ENCODE measurements around the gene COL20A1. TPM values are rescaled to one million over a fixed set of nuclear protein-coding genes. Genes with fewer than 3 reads are reported as not detected.
A peak's percentile ranks its signal among the peaks of the same experiment; 100 is the strongest.
"Not testable (repeated sequence)": the region's sequence is repeated elsewhere in the genome, so short reads cannot be mapped to it uniquely, and the experiment has no call there.

The COL20A1 gene
- total RNA-seq, result under 1 TPM in 1 of 2 donors, not detected in 1; 0.09 TPM
- under 1 TPM in 1 of 2 donors, not detected in 1; 0.15 TPM for polyA plus RNA-seq
- long read RNA-seq, donor 1, result 0 reads
- long read RNA-seq, donor 2, result 0 reads

DNA sequence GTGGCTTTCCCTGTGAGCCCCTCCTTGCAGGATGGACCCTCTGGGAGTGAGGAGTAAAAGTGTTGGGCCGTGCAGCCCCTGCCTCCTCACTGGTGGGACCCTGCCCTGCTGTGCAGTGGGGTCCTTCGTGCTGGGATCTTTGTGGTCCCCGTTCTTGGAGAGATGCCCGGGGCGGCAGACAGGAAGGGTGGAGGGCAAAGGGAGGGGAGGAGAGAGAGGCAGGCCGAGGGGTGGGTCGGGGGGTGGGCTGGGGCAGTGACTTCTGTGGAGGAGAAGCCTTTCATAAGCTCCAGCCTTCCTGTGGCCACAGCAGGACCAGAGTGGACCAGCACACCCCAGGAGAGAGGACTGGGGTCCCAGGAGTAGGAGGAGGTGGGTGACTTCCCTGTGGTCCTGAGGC is at the start of gene COL20A1:
COL20A1 (plus strand) TSS at position 283 of the 400 bp plus-strand sequence. CDS start 1,922 bp downstream, outside the sequence.
- Histone ChIP-seq H3K9me3 (ENCODE audit: control insufficient read depth, low read length) (no peaks in the 10 kb centered on the region), H3K36me3 (ENCODE audit: control insufficient read depth in 1 of 2, insufficient read depth in 2 of 2, low read length in 1 of 2) (peaks cover 0 to 3% of the 10 kb centered on the region in 2 donors), H3K4me1 (ENCODE audit: control insufficient read depth in 1 of 2, insufficient read depth in 2 of 2, low read length in 2 of 2) (no peaks in the 10 kb centered on the region), H3K27me3 (ENCODE audit: control insufficient read depth in 1 of 2, insufficient read depth in 2 of 2, low read length in 1 of 2) (no peaks in the 10 kb centered on the region), H3K27ac (ENCODE audit: low read depth in 1 of 2, low read length in 2 of 2) (no peak within 1 kb of the TSS), H3K4me3 (ENCODE audit: low read length in 2 of 2) (no peak within 1 kb of the TSS)
- 17 to 18% methylated on average over 7 of the region's 7 CpGs for WGBS, 2 donors
- DNase-seq (no peak), ATAC-seq (ENCODE audit: low FRiP score) (no peak)
- intact Hi-C loops (cut with DNase I), result no loop called here

DNA sequence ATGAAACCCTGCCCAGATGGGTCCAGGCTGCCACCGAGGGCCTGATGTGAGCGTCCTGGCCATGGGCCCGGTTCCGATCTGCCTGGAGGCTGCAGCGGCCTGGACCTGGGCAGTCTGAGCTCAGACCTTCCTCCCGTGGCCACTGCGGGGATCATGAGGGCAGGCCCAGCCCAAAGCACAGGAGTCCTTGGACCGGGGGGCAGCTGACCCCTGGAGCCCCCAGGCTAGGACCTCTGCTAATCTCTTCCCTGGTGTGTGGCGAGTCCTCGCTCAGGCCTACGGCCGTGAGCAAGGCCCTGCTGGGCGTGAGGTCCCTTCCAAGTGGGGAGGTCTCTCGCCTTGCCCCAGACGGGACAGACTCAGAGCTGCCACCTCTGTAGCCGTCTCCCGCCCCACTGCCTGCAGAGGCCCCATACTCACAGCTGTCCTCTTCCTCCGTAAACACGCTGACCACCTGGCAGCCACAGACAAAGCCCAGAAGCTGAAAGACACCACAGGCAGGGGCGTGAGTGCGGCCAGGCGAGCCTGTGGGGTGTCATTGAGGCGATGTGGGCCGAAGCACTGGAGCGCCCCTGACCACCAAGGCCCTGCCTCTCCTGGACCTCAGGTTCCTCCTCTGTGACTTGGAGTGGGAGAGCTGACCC is 49.3 kb upstream of the COL20A1 start:
- no peaks in the 10 kb centered on the region for H3K9me3 ChIP-seq (ENCODE audit: control insufficient read depth, low read length)
- no peaks in the 10 kb centered on the region for H3K27me3 ChIP-seq (ENCODE audit: control insufficient read depth in 1 of 2, insufficient read depth in 2 of 2, low read length in 1 of 2)
- H3K27ac ChIP-seq (ENCODE audit: low read depth in 1 of 2, low read length in 2 of 2), result no peak overlapping the region
- no peaks in the 10 kb centered on the region for H3K36me3 ChIP-seq (ENCODE audit: control insufficient read depth in 1 of 2, insufficient read depth in 2 of 2, low read length in 1 of 2)
- no peak for DNase-seq
- no peak overlapping the region for H3K4me3 ChIP-seq (ENCODE audit: low read length in 2 of 2)
- no peaks in the 10 kb centered on the region for H3K4me1 ChIP-seq (ENCODE audit: control insufficient read depth in 1 of 2, insufficient read depth in 2 of 2, low read length in 2 of 2)
- intact Hi-C loops (cut with DNase I), result no loop called here
- ATAC-seq (ENCODE audit: low FRiP score), result no peak
- 93 to 94% methylated on average over 25 of the region's 25 CpGs for WGBS, 2 donors

DNA sequence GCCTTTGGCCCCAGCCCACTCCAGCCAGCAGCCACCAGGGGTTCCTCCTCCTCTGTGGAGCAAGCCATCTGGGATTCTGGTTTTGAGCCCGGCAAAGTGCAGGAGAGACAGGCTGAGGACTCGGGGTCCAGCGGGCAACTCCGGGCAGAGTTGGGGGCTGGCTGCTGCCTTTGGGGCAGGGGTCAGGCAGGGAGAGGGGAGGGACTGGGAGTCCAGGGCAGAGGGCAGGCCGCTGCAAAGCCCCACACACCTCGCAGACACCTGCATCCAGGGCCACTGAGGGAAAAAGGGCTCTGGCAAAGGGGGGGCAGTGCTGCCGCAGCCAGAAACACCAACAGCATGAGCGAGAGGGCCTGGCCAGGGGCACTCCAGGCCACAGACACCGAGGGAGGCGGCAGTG is 48.5 kb upstream of the COL20A1 start:
- intact Hi-C loops (cut with DNase I), result no loop called here
- H3K27ac ChIP-seq (ENCODE audit: low read depth in 1 of 2, low read length in 2 of 2), result no peak overlapping the region
- no peaks in the 10 kb centered on the region for H3K9me3 ChIP-seq (ENCODE audit: control insufficient read depth, low read length)
- H3K27me3 ChIP-seq (ENCODE audit: control insufficient read depth in 1 of 2, insufficient read depth in 2 of 2, low read length in 1 of 2), result no peaks in the 10 kb centered on the region
- no peak overlapping the region for H3K4me3 ChIP-seq (ENCODE audit: low read length in 2 of 2)
- DNase-seq (peak in 1 of 2 donors; percentile 71), ATAC-seq (ENCODE audit: low FRiP score) (no peak)
- 90% methylated on average over 10 of the region's 10 CpGs for WGBS, 2 donors
- no peaks in the 10 kb centered on the region for H3K36me3 ChIP-seq (ENCODE audit: control insufficient read depth in 1 of 2, insufficient read depth in 2 of 2, low read length in 1 of 2)
- H3K4me1 ChIP-seq (ENCODE audit: control insufficient read depth in 1 of 2, insufficient read depth in 2 of 2, low read length in 2 of 2), result no peaks in the 10 kb centered on the region

DNA sequence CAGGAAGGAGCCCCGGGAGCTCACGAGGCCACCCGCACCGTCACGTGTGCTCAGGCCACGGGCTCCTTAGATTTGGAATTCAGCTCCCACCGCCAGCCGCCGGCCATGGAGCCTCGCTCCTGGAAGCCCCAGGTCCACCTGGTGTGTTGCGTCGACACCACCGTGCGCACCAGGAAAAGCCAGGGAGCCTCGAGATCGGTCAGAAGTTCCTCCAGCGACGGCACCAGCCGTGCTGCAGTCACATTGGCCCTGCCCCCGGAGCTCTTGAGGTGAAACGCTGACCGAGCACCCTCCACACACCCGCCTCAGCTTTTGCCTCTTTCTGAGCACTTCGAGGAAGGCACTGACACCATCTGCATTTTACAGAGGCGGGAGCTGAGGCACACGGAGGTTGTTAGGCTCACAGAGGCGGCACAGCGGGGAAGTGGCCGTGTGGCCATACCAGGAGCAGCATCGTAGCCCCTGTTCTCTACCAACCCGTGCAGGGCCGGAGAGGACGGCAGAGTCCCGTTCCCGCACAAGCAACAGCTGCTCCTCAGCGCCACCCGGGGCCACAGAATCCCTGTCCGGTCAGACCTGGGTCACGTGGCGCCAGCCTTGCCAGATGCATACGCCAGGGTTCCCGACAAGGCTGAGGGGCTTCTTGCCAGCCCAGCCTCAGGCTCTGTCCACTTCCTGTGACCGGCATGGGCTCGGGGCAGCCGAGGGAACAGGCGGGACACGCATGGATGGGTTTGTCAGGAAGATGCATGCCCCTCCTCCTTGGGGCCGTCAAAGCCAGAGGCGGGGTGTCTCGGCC is 46.3 kb upstream of the COL20A1 start:
- ATAC-seq (ENCODE audit: low FRiP score), result no peak
- no peak for DNase-seq
- Histone ChIP-seq H3K9me3 (ENCODE audit: control insufficient read depth, low read length) (no peaks in the 10 kb centered on the region), H3K27me3 (ENCODE audit: control insufficient read depth in 1 of 2, insufficient read depth in 2 of 2, low read length in 1 of 2) (no peaks in the 10 kb centered on the region), H3K27ac (ENCODE audit: low read depth in 1 of 2, low read length in 2 of 2) (no peak overlapping the region), H3K4me1 (ENCODE audit: control insufficient read depth in 1 of 2, insufficient read depth in 2 of 2, low read length in 2 of 2) (no peaks in the 10 kb centered on the region), H3K36me3 (ENCODE audit: control insufficient read depth in 1 of 2, insufficient read depth in 2 of 2, low read length in 1 of 2) (no peaks in the 10 kb centered on the region), H3K4me3 (ENCODE audit: low read length in 2 of 2) (no peak overlapping the region)
- intact Hi-C loops (cut with DNase I), result no loop called here
- 41 to 47% methylated on average over 46 to 50 of the region's 50 CpGs for WGBS, 2 donors

DNA sequence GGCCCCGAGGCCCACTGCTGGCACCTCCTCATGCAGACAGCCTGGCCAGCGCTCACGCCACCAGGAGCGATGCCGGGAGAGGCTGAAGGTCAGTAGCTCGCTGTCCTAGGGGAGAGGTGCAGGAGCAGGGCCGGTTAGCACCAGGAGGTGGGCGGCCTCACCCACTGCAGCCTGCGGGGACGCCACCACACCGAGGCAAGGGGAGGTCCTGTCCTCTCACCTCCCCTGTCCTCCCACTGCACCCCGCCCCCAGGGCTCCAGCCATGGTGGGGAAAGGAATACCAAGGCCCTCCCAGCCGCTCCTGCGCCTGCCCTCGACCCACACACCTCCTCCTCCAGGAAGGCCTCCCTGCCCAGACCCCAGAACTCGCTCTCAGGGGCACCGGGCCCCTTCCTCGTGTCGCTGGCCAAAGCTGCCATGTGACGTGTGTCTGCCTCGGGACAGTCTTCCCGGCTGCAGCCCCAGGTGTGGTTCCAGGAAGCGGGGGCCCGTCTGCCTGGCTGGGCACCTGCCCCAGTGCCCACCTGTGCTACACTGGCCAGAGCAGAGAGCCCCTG is 45.2 kb upstream of the COL20A1 start:
- Histone ChIP-seq H3K4me3 (ENCODE audit: low read length in 2 of 2) (no peak overlapping the region), H3K4me1 (ENCODE audit: control insufficient read depth in 1 of 2, insufficient read depth in 2 of 2, low read length in 2 of 2) (no peaks in the 10 kb centered on the region), H3K27ac (ENCODE audit: low read depth in 1 of 2, low read length in 2 of 2) (no peak overlapping the region), H3K27me3 (ENCODE audit: control insufficient read depth in 1 of 2, insufficient read depth in 2 of 2, low read length in 1 of 2) (no peaks in the 10 kb centered on the region), H3K36me3 (ENCODE audit: control insufficient read depth in 1 of 2, insufficient read depth in 2 of 2, low read length in 1 of 2) (no peaks in the 10 kb centered on the region), H3K9me3 (ENCODE audit: control insufficient read depth, low read length) (no peaks in the 10 kb centered on the region)
- no peak for ATAC-seq (ENCODE audit: low FRiP score)
- DNase-seq, result no peak
- 77 to 81% methylated on average over 24 of the region's 24 CpGs for WGBS, 2 donors
- intact Hi-C loops (cut with DNase I), result no loop called here

DNA sequence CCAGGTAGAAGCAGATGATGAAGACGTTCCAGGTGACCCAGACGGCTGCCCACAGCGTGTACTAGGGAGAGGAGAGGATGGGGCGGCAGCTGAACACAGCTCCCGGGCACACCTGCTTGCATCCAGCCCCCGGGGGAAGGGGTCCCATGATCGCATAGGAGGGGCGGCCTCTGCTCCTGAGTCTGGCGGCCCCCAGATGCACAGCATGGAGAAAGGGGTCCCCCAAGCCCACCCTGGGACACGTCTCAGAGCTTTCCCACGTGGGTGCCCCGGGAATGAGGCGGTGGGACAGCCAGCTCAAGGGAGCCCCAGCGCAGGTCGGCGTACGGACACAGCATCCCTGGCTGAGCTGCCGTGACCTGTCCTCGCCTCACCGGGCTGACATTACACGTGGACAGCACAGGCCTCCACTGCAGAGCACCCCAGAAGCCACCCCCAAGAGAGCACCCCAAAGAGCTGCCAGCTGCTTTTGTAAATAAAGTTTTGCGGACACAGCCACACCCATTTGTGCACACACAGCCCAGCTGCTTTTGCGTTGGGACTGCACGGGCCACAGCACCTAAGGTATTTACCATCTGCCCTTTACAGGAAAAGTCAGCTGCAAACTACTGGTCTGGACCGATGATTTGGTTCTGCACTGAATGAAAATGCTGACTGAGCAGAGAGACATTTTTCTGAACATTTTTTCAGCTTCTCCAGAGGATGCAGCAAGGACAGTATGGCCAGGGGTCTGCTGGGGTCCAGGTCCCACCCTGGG is 44.0 kb upstream of the COL20A1 start:
- no peak for ATAC-seq (ENCODE audit: low FRiP score)
- no peak for DNase-seq
- WGBS, 2 donors, result 65 to 77% methylated on average over 24 to 25 of the region's 25 CpGs
- Histone ChIP-seq H3K4me3 (ENCODE audit: low read length in 2 of 2) (no peak overlapping the region), H3K9me3 (ENCODE audit: control insufficient read depth, low read length) (no peaks in the 10 kb centered on the region), H3K36me3 (ENCODE audit: control insufficient read depth in 1 of 2, insufficient read depth in 2 of 2, low read length in 1 of 2) (no peaks in the 10 kb centered on the region), H3K4me1 (ENCODE audit: control insufficient read depth in 1 of 2, insufficient read depth in 2 of 2, low read length in 2 of 2) (no peaks in the 10 kb centered on the region), H3K27ac (ENCODE audit: low read depth in 1 of 2, low read length in 2 of 2) (no peak overlapping the region), H3K27me3 (ENCODE audit: control insufficient read depth in 1 of 2, insufficient read depth in 2 of 2, low read length in 1 of 2) (no peaks in the 10 kb centered on the region)
- intact Hi-C loops (cut with DNase I), result no loop called here

DNA sequence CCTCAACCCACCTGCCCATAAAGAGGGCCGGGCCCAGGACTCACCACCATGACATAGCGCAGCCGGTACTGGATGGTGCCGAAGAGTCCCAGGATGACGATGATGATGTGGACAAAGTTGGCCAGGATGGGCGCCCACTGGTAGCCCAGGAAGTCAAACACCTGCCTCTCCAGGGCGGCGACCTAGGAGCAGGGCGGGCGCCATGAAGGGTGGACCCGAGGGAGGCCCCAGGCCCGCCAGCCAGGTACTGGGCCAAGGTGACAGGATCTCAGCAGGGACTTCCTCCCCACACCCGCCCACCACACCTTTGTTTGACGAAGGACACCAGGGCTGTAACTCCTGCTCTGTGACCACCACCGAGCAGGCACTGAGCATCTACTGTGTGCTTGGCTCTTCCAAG is 43.1 kb upstream of the COL20A1 start:
- Histone ChIP-seq H3K9me3 (ENCODE audit: control insufficient read depth, low read length) (no peaks in the 10 kb centered on the region), H3K27me3 (ENCODE audit: control insufficient read depth in 1 of 2, insufficient read depth in 2 of 2, low read length in 1 of 2) (no peaks in the 10 kb centered on the region), H3K4me1 (ENCODE audit: control insufficient read depth in 1 of 2, insufficient read depth in 2 of 2, low read length in 2 of 2) (no peaks in the 10 kb centered on the region), H3K4me3 (ENCODE audit: low read length in 2 of 2) (no peak overlapping the region), H3K36me3 (ENCODE audit: control insufficient read depth in 1 of 2, insufficient read depth in 2 of 2, low read length in 1 of 2) (no peaks in the 10 kb centered on the region), H3K27ac (ENCODE audit: low read depth in 1 of 2, low read length in 2 of 2) (no peak overlapping the region)
- 91 to 98% methylated on average over 15 of the region's 15 CpGs for WGBS, 2 donors
- ATAC-seq (ENCODE audit: low FRiP score) (no peak), DNase-seq (no peak)
- intact Hi-C loops (cut with DNase I), result no loop called here

DNA sequence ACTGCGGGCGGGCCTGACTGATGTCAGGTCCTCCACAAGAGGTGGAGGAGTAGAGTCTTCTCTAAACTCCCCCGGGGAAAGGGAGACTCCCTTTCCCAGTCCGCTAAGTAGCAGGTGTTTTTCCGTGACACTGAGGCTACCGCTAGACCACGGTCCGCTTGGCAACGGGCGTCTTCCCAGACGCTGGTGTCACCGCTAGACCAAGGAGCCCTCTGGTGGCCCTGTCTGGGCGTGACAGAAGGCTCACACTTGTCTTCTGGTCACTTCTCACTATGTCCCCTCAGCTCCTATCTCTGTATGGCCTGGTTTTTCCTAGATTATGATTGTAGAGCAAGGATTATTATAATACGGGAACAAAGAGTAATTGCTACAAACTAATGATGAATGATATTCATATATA is 41.6 kb upstream of the COL20A1 start:
- H3K4me3 ChIP-seq (ENCODE audit: low read length in 2 of 2); H3K27me3 ChIP-seq (ENCODE audit: control insufficient read depth in 1 of 2, insufficient read depth in 2 of 2, low read length in 1 of 2); ATAC-seq (ENCODE audit: low FRiP score); DNase-seq; H3K27ac ChIP-seq (ENCODE audit: low read depth in 1 of 2, low read length in 2 of 2); H3K36me3 ChIP-seq (ENCODE audit: control insufficient read depth in 1 of 2, insufficient read depth in 2 of 2, low read length in 1 of 2); H3K9me3 ChIP-seq (ENCODE audit: control insufficient read depth, low read length); H3K4me1 ChIP-seq (ENCODE audit: control insufficient read depth in 1 of 2, insufficient read depth in 2 of 2, low read length in 2 of 2); intact Hi-C loops (cut with DNase I): not testable (repeated sequence)
- 29 to 46% methylated on average over 12 to 14 of the region's 14 CpGs for WGBS, 2 donors
